IMR-90 (cell line): ENCODE measurements around the gene EMC1. TPM values are rescaled to one million over a fixed set of nuclear protein-coding genes. Genes with fewer than 3 reads are reported as not detected.

Source experiments
- ATAC-seq: fragments of 200-7000 bp; cut with Tn5 transposase; 2 replicates; pipeline ENCODE4 v1.9.1; 2020; ENCODE audit warnings: low read depth, mild to moderate bottlenecking, moderate library complexity
- BruUV-seq: library from RNA; stranded (reverse); fragments of 400-500 nt; replicated peaks from 2 replicates; lab custom pipeline; 2021; lab: Mats Ljungman, UMichigan
- CTCF ChIA-PET: fragments of 300-600 bp; formaldehyde crosslinking; extraction: SDS; loops from one replicate; lab custom pipeline; 2021; ENCODE audit warnings: antibody characterized with exemption; lab: Yijun Ruan, JAX
- POLR2A ChIA-PET: fragments of 300-600 bp; sonication (Branson Sonifier 250); formaldehyde crosslinking; loops from one replicate; lab custom pipeline; 2022; ENCODE audit warnings: antibody characterized with exemption; ENCODE audit not compliant: unreplicated experiment; lab: Charles Lee
- DNase-seq: peaks from one replicate; pipeline ENCODE4 v3.0.0; 2013
- H2AFZ ChIP-seq: replicated peaks from 2 replicates; pipeline ENCODE3; 2013; ENCODE audit warnings: low read length, mild to moderate bottlenecking; ENCODE audit not compliant: poor library complexity
- H2AK5ac ChIP-seq: 2 replicates; pipeline ENCODE4 v1.6.1; 2013; ENCODE audit warnings: low read depth, low read length, inconsistent platforms
- H2AK9ac ChIP-seq: replicated peaks from 2 replicates; pipeline ENCODE3; 2013; ENCODE audit warnings: mild to moderate bottlenecking, low read depth, low read length, moderate library complexity; ENCODE audit not compliant: poor library complexity
- H2BK120ac ChIP-seq: 2 replicates; pipeline ENCODE4 v1.6.1; 2013; ENCODE audit warnings: low read depth, low read length, inconsistent platforms
- H2BK15ac ChIP-seq: 3 replicates; pipeline ENCODE4 v1.6.1; 2013; ENCODE audit warnings: low read depth, low read length, inconsistent platforms
- H2BK20ac ChIP-seq: 2 replicates; pipeline ENCODE4 v1.6.1; 2013; ENCODE audit warnings: low read depth, mild to moderate bottlenecking, inconsistent platforms, low read length, moderate library complexity
- H2BK5ac ChIP-seq: 2 replicates; pipeline ENCODE4 v1.6.1; 2013; ENCODE audit warnings: mild to moderate bottlenecking, low read depth, low read length, inconsistent platforms; ENCODE audit not compliant: poor library complexity, severe bottlenecking
- H3K14ac ChIP-seq: replicated peaks from 2 replicates; pipeline ENCODE4 v1.6.1; 2013; ENCODE audit warnings: low read depth, low read length, inconsistent platforms
- H3K18ac ChIP-seq: 2 replicates; pipeline ENCODE4 v1.6.1; 2013; ENCODE audit warnings: low read depth, low read length, control low read depth
- H3K23ac ChIP-seq: 2 replicates; pipeline ENCODE4 v1.6.1; 2013; ENCODE audit warnings: low read depth, low read length, inconsistent platforms
- H3K27ac ChIP-seq: 2 replicates; pipeline ENCODE4 v1.5.1; 2013; ENCODE audit warnings: mild to moderate bottlenecking, control low read depth, low read length; ENCODE audit not compliant: insufficient read depth
- H3K27me3 ChIP-seq: 2 replicates; pipeline ENCODE4 v1.6.1; 2013; ENCODE audit warnings: low read length; ENCODE audit not compliant: control insufficient read depth, insufficient read depth
- H3K36me3 ChIP-seq: 2 replicates; pipeline ENCODE4 v1.6.1; 2013; ENCODE audit warnings: low read length, mixed read lengths; ENCODE audit not compliant: control insufficient read depth, insufficient read depth
- H3K4ac ChIP-seq: 2 replicates; pipeline ENCODE4 v1.6.1; 2013; ENCODE audit warnings: low read depth, low read length, inconsistent platforms
- H3K4me1 ChIP-seq: 2 replicates; pipeline ENCODE4 v1.6.1; 2013; ENCODE audit warnings: low read length, mixed read lengths; ENCODE audit not compliant: control insufficient read depth, insufficient read depth
- H3K4me2 ChIP-seq: 2 replicates; pipeline ENCODE4 v1.6.1; 2013; ENCODE audit warnings: low read depth, mild to moderate bottlenecking, control low read depth, low read length, moderate library complexity
- H3K4me3 ChIP-seq: 2 replicates; pipeline ENCODE4 v1.5.1; 2013; ENCODE audit warnings: low read depth, mild to moderate bottlenecking, control low read depth, low read length, moderate library complexity; ENCODE audit not compliant: insufficient read depth
- H3K56ac ChIP-seq: 2 replicates; pipeline ENCODE4 v1.6.1; 2013; ENCODE audit warnings: low read length, inconsistent platforms; ENCODE audit not compliant: insufficient read depth; ENCODE audit errors: extremely low read depth
- H3K79me1 ChIP-seq, 2 experiments: 2 replicates each; pipeline ENCODE4 v1.6.1; 2013; ENCODE audit warnings: low read length in 2 of 2, inconsistent platforms in 1 of 2, low read depth in 1 of 2
- H3K9ac ChIP-seq: 2 replicates; pipeline ENCODE4 v1.6.1; 2013; ENCODE audit warnings: low read depth, low read length, control low read depth
- H3K9me1 ChIP-seq: 2 replicates; pipeline ENCODE4 v1.6.1; 2013; ENCODE audit warnings: low read length, inconsistent platforms; ENCODE audit not compliant: insufficient read depth
- H3K9me3 ChIP-seq: 2 replicates; pipeline ENCODE4 v1.6.1; 2013; ENCODE audit warnings: low read length; ENCODE audit not compliant: control insufficient read depth, insufficient read depth
- H4K20me1 ChIP-seq: 2 replicates; pipeline ENCODE4 v1.6.1; 2013; ENCODE audit warnings: low read length, inconsistent platforms; ENCODE audit not compliant: insufficient read depth
- H4K5ac ChIP-seq: 2 replicates; pipeline ENCODE4 v1.6.1; 2013; ENCODE audit warnings: mild to moderate bottlenecking, low read depth, low read length, control low read depth
- H4K8ac ChIP-seq, 2 experiments: 2 replicates each; pipeline ENCODE4 v1.6.1; 2013; ENCODE audit warnings: low read depth in 2 of 2, low read length in 2 of 2, control low read depth in 1 of 2, inconsistent platforms in 1 of 2
- H4K91ac ChIP-seq: 2 replicates; pipeline ENCODE4 v1.6.1; 2013; ENCODE audit warnings: low read depth, low read length, inconsistent platforms; ENCODE audit not compliant: insufficient read depth
- CTCF ChIP-seq: conservative IDR thresholded peaks from 2 replicates; pipeline ENCODE4 v1.5.1; 2012; ENCODE audit warnings: mild to moderate bottlenecking, low read depth, low read length, improper control_type of control experiment
- ELK1 ChIP-seq: fragments of 150-350 bp; IDR thresholded peaks from 2 replicates; pipeline ENCODE4 v1.6.1; 2016; ENCODE audit warnings: low read depth, mild to moderate bottlenecking, low read length, moderate library complexity, borderline replicate concordance
- FOS ChIP-seq: fragments of 150-350 bp; IDR thresholded peaks from 2 replicates; pipeline ENCODE4 v1.6.1; 2016; ENCODE audit warnings: low read depth, low read length
- MAFK ChIP-seq: IDR thresholded peaks from 2 replicates; pipeline ENCODE4 v1.6.1; 2012; ENCODE audit warnings: low read depth, low read length, improper control_type of control experiment
- MAZ ChIP-seq: IDR thresholded peaks from 2 replicates; pipeline ENCODE4 v1.6.1; 2012; ENCODE audit warnings: low read depth, mild to moderate bottlenecking, low read length, improper control_type of control experiment, moderate library complexity, borderline replicate concordance
- POLR2A ChIP-seq: IDR thresholded peaks from 2 replicates; pipeline ENCODE4 v1.6.1; 2012; ENCODE audit warnings: mild to moderate bottlenecking, low read depth, low read length
- RAD21 ChIP-seq: IDR thresholded peaks from 2 replicates; pipeline ENCODE4 v1.6.1; 2012; ENCODE audit warnings: low read length, improper control_type of control experiment
- RCOR1 ChIP-seq: IDR thresholded peaks from 2 replicates; pipeline ENCODE4 v1.6.1; 2012; ENCODE audit warnings: mild to moderate bottlenecking, low read length, improper control_type of control experiment; ENCODE audit not compliant: insufficient replicate concordance
- RFX5 ChIP-seq: IDR thresholded peaks from 2 replicates; pipeline ENCODE4 v1.8.0; 2012; ENCODE audit warnings: low read depth, mild to moderate bottlenecking, low read length, moderate library complexity
- USF2 ChIP-seq: fragments of 150-350 bp; IDR thresholded peaks from 2 replicates; pipeline ENCODE4 v1.6.1; 2017; ENCODE audit warnings: mild to moderate bottlenecking, antibody characterized with exemption, low read length, low read depth
- dilution Hi-C: fragments of 300-500 bp; cut with HindIII; formaldehyde crosslinking; loops from one replicate; pipeline ENCODE4 v1.14.3; 2018; ENCODE audit warnings: low sequenced_read_pairs; ENCODE audit not compliant: unreplicated experiment
- in situ Hi-C: fragments of 300-500 bp; cut with MboI; formaldehyde crosslinking; loops from 3 replicates; pipeline ENCODE4 v1.14.3; 2019; ENCODE audit warnings: low sequenced_read_pairs, inconsistent platforms, mixed read lengths
- intact Hi-C: fragments of 100-400 bp; cut with micrococcal nuclease; formaldehyde crosslinking; loops from 2 replicates; pipeline ENCODE4 v1.10.0; 2022
- polyA plus RNA-seq, 3 experiments: library from polyadenylated mRNA; depleted of rRNA; stranded (reverse); fragments of >200 nt; gene quantifications; 2 replicates each; pipeline ENCODE4 v1.2.3, GENCODE V29; 2012; ENCODE audit warnings: low replicate concordance in 1 of 3
- total RNA-seq: library from RNA; depleted of rRNA; stranded (reverse); fragments of >200 nt; gene quantifications from 2 replicates; pipeline ENCODE4 v1.2.3, GENCODE V29; 2012

Gene EMC1
- total and polyA plus RNA-seq, 2 of the 4 experiments (the other 2 are of a cell fraction): 65.4 to 114 TPM

GRCh38 chr1:19187852-19188251 is 63.5 kb downstream of the EMC1 start:
- peaks cover 64% of the 10 kb centered on the region for H3K36me3 ChIP-seq

More at GRCh38 chr1:19187852-19188251, 63.5 kb downstream of the EMC1 start:
- H4K5ac ChIP-seq: no peak overlapping the region
- H3K27me3 ChIP-seq: no peaks in the 10 kb centered on the region
- ATAC-seq: no peak
- no peak overlapping the region for H3K4ac ChIP-seq
- no peak overlapping the region for H3K4me2 ChIP-seq
- TF ChIP-seq RCOR1 (no peak), FOS (no peak), CTCF (no peak), MAZ (no peak), POLR2A (no peak), ELK1 (no peak), RFX5 (no peak), RAD21 (no peak), MAFK (no peak), USF2 (no peak)
- H3K4me3 ChIP-seq: no peak overlapping the region
- H3K14ac ChIP-seq: no peak overlapping the region
- no peak overlapping the region for H4K91ac ChIP-seq
- H2AK9ac ChIP-seq: no peak overlapping the region
- no peak overlapping the region for H2AK5ac ChIP-seq
- H2BK120ac ChIP-seq: no peak overlapping the region
- no peak overlapping the region for H2BK20ac ChIP-seq
- no peak overlapping the region for H3K56ac ChIP-seq
- peaks cover 27% of the 10 kb centered on the region for H4K20me1 ChIP-seq
- BruUV-seq: no TSS peak
- H3K23ac ChIP-seq: no peak overlapping the region
- H3K9me1 ChIP-seq: no peaks in the 10 kb centered on the region; the same call in 1 of the 2 replicates
- H2AFZ ChIP-seq: no peak overlapping the region
- no peaks in the 10 kb centered on the region for H3K9me3 ChIP-seq
- in situ Hi-C loops: no loop called here
- intact Hi-C loops: loop anchor here (10.0 kb wide), 1 partner anchor 53 kb away; no protein-coding TSS in a partner anchor
- H3K27ac ChIP-seq: no peak overlapping the region
- DNase-seq: no peak
- CTCF ChIA-PET: no interaction called here
- no peak overlapping the region for H3K18ac ChIP-seq
- POLR2A ChIA-PET: no interaction called here
- H4K8ac ChIP-seq: no peak overlapping the region
- dilution Hi-C loops: no loop called here
- H2BK15ac ChIP-seq: no peak overlapping the region
- peaks cover 42 to 50% of the 10 kb centered on the region in 2 experiments for H3K79me1 ChIP-seq
- H3K9ac ChIP-seq: no peak overlapping the region
- H3K4me1 ChIP-seq: peaks cover 3% of the 10 kb centered on the region
- no peak overlapping the region for H2BK5ac ChIP-seq
